Middle frontal gyrus (tissue), 1 donor: Measurements from ENCODE around the gene XPO1.

ENCODE experiments used
- DNase-seq: peaks from one replicate; pipeline ENCODE4 v3.0.0-alpha.2; 2015; ENCODE audit warnings: low spot score; ENCODE audit errors: extremely low spot score

Gene XPO1

DNA sequence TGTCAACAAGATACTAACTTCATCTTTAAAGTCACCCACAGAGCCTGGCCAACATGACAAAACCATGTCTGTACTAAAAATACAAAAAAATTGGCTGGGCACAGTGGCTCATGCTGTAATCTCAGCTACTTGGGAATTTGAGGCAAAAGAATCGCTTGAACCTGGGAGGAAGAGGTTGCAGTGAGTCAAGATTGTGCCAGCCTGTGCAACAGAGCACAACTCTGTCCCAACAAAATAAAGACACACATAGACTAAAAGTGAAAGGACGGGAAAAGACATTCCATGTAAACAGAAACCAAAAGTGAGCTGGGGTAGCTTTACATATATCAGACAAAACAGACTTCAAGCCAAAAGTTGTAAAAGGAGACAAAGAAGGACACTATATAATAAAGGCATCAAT, 102.1 kb downstream of the XPO1 start:
- DNase-seq = no peak

DNA sequence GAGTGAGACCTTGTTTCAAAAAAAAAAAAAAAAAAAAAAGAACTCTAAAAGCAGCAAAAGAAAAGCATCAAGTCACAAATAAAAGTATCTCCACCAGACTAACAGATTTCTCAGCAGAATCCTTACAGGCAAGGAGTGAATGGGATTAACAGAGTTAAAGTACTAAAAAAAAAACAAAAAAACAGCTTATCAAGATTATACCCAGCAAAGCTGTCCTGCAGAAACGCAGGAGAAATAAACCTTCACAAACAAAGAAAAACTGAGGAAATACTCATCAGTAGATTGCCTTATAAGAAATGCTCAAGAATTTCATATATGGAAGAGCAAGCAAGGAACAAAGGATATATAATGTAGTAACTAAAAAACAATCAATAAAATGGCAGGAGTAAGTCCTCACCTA, 102.9 kb downstream of the XPO1 start:
- no peak for DNase-seq

DNA sequence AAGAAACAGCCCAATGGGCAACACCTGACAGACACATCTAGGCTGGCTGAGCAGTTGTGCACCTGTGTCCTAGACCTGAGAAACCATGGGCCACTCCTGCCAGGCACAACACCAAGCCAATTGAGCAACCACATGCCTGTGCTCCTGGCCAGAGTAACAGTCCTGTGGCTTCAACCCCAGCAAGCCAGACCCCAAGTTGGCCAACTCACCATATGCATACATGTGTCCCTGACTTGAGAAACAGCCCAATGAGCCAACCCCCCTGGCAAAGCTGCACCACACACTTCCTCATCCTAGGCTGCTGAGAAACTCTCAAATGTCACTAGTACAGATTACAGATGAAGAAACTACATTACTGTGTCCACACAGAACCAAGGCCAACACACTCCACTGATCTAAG, 103.8 kb downstream of the XPO1 start:
- no peak for DNase-seq

- no peak for DNase-seq
These were observed 104.5 kb downstream of the XPO1 start for GRCh38 chr2:61433606-61434005.

GRCh38 chr2:61432990-61433389, 105.2 kb downstream of the XPO1 start:
- no peak for DNase-seq

DNA sequence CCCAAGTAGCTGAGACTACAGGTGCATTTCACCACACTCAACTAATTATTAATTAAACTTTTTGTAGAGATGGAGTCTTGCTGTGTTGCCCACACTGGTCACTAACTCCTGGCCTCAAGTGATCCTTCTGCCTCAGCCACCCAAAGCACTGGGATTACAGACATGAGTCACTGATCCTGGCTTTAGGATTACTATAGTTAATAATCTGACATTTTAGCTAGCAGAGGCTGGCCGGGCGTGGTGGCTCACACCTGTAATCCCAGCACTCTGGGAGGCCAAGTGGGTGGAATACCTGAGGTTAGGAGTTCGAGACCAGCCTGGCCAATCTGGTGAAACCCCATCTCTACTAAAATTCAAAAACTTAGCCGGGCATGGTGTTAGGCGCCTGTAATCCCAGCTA, 106.8 kb downstream of the XPO1 start:
- DNase-seq = no peak
